NB4 (cell line): ENCODE results near the gene ZMYND11.

ENCODE experiments used
- DNase-seq: peaks from one replicate; pipeline ENCODE4 v3.0.0; 2010; ENCODE audit warnings: low read depth
- H3K4me3 ChIP-seq: one replicate; pipeline ENCODE4 v1.5.1; 2011; ENCODE audit warnings: mild to moderate bottlenecking, low read depth, low read length, moderate library complexity
- MYC ChIP-seq: IDR thresholded peaks from 2 replicates; pipeline ENCODE4 v1.6.1; 2011; ENCODE audit warnings: low read depth, low read length
- POLR2A ChIP-seq: IDR thresholded peaks from 2 replicates; pipeline ENCODE4 v1.6.1; 2011; ENCODE audit warnings: mild to moderate bottlenecking; ENCODE audit not compliant: insufficient read length; ENCODE audit errors: extremely low read depth
- TF ChIP-seq, protein P1 (sequence below): IDR thresholded peaks from 2 replicates; pipeline ENCODE4 v1.6.1; 2011; ENCODE audit warnings: low read depth, low read length
- TF ChIP-seq, protein P2 (sequence below): IDR thresholded peaks from one replicate; pipeline ENCODE4 v1.5.1; 2012; ENCODE audit warnings: low read depth, low read length

The ZMYND11 gene

DNA sequence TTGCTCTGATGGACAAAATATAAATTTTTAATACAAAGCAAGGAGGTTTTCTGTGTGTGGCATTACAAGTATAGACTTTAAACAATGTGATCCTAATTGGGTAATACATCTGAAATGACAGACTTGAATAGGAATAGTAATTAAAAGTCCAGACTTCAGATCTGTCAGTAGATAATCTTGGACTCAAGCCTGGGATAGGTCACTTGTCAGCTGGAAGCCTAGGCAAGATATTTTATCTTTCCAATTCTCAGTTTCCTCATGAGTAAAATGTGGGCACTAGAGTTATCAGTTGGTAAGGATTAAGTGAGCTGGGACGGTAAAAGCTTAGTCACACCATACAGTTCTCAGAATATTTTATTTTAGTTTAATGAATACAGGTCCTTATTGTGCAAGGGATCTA lies 10.4 kb upstream of the ZMYND11 start:
- H3K4me3 ChIP-seq: no peak overlapping the region
- no peak for TF ChIP-seq POLR2A
- no peak for TF ChIP-seq MYC
- TF ChIP-seq, protein P1, sequence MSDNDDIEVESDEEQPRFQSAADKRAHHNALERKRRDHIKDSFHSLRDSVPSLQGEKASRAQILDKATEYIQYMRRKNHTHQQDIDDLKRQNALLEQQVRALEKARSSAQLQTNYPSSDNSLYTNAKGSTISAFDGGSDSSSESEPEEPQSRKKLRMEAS: no peak
- TF ChIP-seq, protein P2, sequence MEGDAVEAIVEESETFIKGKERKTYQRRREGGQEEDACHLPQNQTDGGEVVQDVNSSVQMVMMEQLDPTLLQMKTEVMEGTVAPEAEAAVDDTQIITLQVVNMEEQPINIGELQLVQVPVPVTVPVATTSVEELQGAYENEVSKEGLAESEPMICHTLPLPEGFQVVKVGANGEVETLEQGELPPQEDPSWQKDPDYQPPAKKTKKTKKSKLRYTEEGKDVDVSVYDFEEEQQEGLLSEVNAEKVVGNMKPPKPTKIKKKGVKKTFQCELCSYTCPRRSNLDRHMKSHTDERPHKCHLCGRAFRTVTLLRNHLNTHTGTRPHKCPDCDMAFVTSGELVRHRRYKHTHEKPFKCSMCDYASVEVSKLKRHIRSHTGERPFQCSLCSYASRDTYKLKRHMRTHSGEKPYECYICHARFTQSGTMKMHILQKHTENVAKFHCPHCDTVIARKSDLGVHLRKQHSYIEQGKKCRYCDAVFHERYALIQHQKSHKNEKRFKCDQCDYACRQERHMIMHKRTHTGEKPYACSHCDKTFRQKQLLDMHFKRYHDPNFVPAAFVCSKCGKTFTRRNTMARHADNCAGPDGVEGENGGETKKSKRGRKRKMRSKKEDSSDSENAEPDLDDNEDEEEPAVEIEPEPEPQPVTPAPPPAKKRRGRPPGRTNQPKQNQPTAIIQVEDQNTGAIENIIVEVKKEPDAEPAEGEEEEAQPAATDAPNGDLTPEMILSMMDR: no peak
- DNase-seq: no peak

DNA sequence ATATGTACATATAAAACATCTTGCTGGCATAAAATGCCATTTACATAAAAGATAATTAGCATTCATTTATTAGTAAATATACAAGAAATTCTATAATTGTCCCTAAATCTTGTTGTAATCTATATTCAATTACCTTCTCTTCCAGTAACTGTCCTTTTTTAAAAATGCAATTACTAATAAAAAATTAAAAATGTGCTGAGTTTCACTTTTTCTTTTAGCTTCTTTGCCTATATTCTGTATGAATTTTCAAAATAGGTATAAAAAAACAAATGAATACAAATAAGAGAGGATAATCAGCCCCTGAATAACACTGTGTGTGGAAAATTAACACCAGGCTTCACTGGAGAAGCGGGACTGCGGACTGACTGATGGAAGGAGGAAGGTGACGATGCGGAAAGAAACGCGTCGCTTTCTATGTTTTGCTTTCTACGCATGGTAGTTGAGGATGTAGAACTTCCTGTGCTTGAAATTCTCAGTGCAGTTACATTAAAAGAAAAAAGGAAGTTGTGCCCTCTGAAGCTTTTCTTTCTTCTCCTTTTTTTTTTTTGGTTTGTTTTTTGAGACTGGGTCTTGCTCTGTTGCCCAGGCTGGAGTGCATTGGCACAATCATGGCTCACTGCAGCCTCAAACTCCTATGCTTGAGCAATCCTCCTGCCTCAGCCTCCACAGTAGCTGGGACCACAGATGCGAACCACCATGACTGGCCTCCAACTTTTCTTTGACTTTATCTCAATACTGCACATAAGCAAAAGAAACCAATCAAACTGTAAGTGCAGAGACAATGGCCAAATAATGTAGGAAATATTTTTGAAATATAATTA lies 7.4 kb upstream of the ZMYND11 start:
- peak; percentile 89 for DNase-seq
- H3K4me3 ChIP-seq: peak overlapping the region; percentile 60
- TF ChIP-seq MYC: peak; percentile 57
- TF ChIP-seq, protein P1: 0 out of 2 replicates have a peak, but pooled peaks have one; percentile 55
- TF ChIP-seq, protein P2: no peak
- peak; percentile 27 for TF ChIP-seq POLR2A

- DNase-seq: no peak
- H3K4me3 ChIP-seq: no peak overlapping the region
- TF ChIP-seq, protein P2: no peak
- TF ChIP-seq, protein P1: no peak
- no peak for TF ChIP-seq MYC
Observed at GRCh38 chr10:129810-130209, 5.4 kb upstream of the ZMYND11 start.

- TF ChIP-seq, protein P2: no peak
- TF ChIP-seq POLR2A: no peak
- no peak for TF ChIP-seq MYC
- TF ChIP-seq, protein P1: no peak
- peak overlapping the region; percentile 81 for H3K4me3 ChIP-seq
- DNase-seq: peak; percentile 15
Observed at GRCh38 chr10:132946-133898, 2.0 kb upstream of the ZMYND11 start.

- peak overlapping the region; percentile 81 for H3K4me3 ChIP-seq
- TF ChIP-seq POLR2A (peak; percentile 40), MYC (no peak)
- TF ChIP-seq, protein P1: 0 out of 2 replicates have a peak, but pooled peaks have one; percentile 18
- DNase-seq: peak; percentile 62
Observed at GRCh38 chr10:134247-135131, 766 bp upstream of the ZMYND11 start.
